GM12873 (cell line): ENCODE measurements around the gene FRMD3.

ENCODE experiments used
- TF ChIP-seq, protein P1 (sequence below): IDR thresholded peaks from 2 replicates; pipeline ENCODE4 v1.5.1; 2012; ENCODE audit warnings: low read depth, mild to moderate bottlenecking, moderate library complexity, low read length, control low read depth; ENCODE audit not compliant: insufficient read depth; ENCODE audit errors: missing control alignments

The FRMD3 gene

GRCh38 chr9:83359039-83359438 is 179.2 kb downstream of the FRMD3 start:
- TF ChIP-seq, protein P1, sequence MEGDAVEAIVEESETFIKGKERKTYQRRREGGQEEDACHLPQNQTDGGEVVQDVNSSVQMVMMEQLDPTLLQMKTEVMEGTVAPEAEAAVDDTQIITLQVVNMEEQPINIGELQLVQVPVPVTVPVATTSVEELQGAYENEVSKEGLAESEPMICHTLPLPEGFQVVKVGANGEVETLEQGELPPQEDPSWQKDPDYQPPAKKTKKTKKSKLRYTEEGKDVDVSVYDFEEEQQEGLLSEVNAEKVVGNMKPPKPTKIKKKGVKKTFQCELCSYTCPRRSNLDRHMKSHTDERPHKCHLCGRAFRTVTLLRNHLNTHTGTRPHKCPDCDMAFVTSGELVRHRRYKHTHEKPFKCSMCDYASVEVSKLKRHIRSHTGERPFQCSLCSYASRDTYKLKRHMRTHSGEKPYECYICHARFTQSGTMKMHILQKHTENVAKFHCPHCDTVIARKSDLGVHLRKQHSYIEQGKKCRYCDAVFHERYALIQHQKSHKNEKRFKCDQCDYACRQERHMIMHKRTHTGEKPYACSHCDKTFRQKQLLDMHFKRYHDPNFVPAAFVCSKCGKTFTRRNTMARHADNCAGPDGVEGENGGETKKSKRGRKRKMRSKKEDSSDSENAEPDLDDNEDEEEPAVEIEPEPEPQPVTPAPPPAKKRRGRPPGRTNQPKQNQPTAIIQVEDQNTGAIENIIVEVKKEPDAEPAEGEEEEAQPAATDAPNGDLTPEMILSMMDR: no peak

DNA sequence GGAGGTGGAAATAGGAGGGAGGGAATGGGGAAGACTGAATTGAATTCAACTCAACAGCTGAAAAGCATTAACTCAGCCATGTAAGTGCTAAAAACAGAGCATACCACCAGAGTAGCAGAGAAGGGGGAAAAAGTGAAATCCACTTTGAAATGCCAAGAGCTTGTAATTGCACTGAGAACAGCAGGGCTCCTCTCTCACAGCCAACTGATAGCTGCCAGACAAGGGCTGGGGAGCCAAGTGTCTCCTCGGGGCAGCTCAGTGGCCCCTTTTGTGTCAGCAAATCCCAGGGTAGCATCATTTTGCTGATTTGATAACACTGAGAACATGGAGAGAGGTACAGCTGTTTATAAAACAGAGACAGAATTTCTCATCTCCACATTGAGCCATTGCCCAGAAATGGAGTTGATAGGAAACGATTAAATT is 182.5 kb downstream of the FRMD3 start:
- TF ChIP-seq, protein P1: no peak

- TF ChIP-seq, protein P1: no peak
These were observed 183.2 kb downstream of the FRMD3 start for GRCh38 chr9:83355024-83355444.

DNA sequence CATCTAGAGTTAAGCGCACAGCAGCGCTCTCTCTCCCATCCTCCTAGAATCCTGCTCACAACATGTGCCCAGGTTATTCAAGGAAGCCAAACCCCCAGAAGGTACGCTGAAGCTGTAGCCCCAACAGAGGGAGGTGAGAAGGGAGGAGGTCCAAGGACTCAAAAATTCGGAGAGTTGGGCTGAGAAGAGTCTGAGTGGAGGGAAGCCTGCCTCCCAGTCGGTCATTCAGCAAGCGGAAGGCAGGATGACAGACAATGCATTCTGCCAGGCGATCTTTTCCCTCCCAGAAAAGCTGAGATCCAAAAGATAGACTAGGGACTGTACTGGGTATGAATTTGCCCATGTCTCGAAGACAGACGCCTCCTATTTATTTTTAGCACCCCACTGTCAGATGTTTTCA is 189.2 kb downstream of the FRMD3 start:
- TF ChIP-seq, protein P1: no peak

DNA sequence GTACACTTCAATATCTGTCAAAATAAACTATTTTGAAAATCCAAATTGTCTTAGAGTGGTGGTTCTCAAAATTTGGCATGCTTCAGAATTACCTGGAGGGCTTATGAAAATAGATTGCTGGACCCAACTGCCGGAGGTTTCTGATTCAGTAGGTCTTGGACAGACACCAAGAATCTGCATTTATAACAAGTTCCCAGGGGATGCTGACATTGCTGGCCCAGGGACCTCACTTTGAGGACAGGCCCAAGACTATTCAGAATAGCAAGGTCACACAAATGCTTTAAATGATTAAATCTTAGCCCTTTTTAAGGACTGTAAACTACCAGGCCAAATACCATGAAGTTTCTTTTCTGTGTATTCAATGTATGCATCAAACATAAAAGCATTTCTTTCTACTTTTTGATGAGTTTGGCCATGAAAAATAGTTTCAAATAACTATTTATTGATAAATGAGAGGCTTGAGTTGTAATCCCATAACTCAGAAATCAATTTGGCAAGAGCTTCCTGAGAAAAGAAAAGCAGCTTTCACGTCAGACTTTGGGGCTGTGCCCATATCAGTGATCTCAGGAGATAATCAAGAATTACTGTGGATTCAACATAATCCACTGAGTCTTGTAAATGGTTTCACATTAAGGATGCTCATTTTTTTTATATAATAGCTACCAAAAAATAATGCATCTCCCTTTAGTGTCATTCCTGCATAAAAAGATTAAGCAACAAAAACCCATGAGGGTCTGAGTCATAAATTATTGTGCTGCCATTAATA is 191.4 kb downstream of the FRMD3 start:
- TF ChIP-seq, protein P1: no peak

DNA sequence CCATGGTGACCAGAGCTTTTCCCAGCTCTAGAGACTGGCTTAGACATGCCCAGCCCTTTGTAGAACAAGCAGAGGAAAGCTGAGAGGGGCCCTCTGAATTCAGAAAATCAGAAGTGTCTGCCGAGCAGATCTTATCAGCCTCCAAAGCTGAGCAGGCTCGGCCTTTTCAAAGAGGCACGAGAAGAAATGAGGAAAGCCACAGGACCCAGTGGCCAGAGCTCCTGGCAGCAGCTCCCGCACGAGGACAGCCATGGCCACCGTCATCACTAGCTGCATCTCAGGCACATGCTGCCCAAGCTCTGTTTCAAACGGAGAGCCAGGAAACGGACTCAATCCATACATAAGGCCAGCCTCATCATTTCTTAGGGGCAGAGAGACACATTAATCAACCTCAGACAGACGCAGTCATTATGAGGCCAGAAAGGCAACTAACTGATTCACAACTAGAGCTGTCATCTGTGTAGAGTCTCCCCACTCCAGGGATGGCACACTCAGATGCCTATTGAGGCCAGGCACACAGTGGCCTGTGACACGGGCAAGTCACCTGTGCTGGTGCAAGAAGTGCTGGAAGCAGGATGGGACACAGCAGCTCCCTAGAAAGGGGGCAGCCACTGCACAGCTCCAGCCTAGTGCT is 194.7 kb downstream of the FRMD3 start:
- TF ChIP-seq, protein P1: no peak

DNA sequence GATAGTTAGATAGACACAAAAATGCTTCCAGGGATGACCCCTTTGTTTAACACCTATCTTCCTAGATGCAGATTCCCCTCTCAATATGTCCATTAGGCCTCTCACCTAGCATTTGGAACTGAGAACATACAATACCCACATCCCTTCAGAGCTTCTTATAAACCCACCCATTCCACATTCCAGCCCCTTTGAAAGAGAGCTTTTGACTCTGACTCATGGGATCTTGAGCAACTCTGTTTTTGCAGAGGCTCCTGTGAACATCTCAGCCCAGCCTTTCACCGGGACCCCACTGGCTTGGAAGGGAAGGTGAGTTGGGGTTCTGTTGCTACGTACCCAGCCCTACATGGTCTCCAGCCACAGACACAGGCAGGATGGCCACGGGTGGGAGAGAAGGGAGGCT is 195.5 kb downstream of the FRMD3 start:
- TF ChIP-seq, protein P1: no peak
